OCI-LY1 (cell line): ENCODE measurements around the gene SPTY2D1.

Source experiments
- CTCF ChIP-seq: fragments of 200-600 bp; sonication (generic), shearing (Covaris generic); IDR thresholded peaks from 2 replicates; pipeline ENCODE4 v1.5.1; 2017; ENCODE audit warnings: mild to moderate bottlenecking, antibody characterized with exemption, low read length, moderate library complexity, mixed read lengths
- EZH2 ChIP-seq: fragments of 200-600 bp; sonication (generic), shearing (Covaris generic); IDR thresholded peaks from 2 replicates; pipeline ENCODE4 v1.8.0; 2017; ENCODE audit warnings: borderline replicate concordance, mixed run types, mild to moderate bottlenecking, antibody characterized with exemption, low read length, moderate library complexity, mixed read lengths

GRCh38 chr11:18588297-18589252 is 45.6 kb downstream of the SPTY2D1 start, which contains the start of gene UEVLD:
- TF ChIP-seq EZH2 (no peak), CTCF (no peak)
